ENCODE data around the gene KCNC4.

The KCNC4 gene

GRCh38 chr1:110229348-110230001, 19.4 kb downstream of the KCNC4 start:
- DNase-seq (ENCODE audit: low read depth in 2 of 2): no peak

- DNase-seq (ENCODE audit: low read depth in 2 of 2): no peak
These were observed 20.5 kb downstream of the KCNC4 start for GRCh38 chr1:110230381-110231199.

- DNase-seq (ENCODE audit: low read depth in 2 of 2): no peak
These were observed 23.7 kb downstream of the KCNC4 start for GRCh38 chr1:110233861-110234260.

DNA sequence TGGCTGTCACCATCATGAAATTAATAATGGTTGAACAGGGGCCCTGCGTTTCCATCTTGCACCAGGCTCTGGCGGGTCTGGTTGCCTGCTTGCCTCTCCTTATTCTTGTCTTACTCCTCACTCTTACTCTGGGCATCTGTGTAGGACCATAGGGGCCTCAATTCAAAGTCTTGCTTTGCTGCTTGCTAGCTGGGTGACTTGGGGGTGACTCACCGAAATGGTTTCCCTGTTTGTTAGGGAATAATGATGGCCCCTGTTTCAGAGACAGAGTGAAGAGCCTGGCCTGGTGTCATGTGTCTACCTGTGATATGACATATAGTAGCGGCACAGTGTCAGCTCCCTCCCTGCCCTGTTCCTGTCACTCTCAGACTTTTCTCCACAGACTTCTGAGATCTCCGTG, 24.6 kb downstream of the KCNC4 start:
- DNase-seq (ENCODE audit: low read depth in 2 of 2): no peak

DNA sequence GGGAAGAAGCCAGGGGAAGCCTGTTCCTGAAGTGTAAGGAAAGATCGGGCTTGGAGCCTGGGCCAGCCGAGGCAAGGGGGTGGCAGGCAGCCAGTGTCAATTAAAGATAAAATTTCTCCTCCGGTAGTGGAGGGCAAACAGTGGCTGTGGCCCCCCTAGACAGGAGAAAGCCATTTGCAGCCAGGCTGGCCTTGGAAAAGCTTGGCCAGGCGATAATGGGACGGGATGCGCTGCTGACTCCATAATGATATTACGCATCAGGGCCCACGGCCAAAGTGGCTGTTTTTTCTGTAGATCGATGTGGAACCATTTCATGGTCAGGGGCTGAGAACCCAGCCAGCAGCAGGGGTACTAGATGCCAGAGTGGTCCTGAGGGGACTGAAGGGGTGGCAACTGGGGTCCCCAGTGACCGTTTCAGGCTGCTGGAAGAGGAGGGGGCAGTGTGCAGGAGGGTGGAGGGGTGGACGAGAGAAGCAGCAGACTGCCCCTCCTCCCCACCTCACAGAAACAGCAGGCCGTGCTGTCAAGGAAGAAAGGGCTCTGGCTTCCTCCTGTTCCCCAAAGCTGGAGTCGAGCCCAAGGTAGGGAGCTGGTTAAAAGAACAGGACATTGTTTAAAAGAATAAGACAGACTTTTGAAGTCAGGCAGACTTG, 25.2 kb downstream of the KCNC4 start:
- no peak for DNase-seq (ENCODE audit: low read depth in 2 of 2)

GRCh38 chr1:110235834-110236682, 25.9 kb downstream of the KCNC4 start:
- DNase-seq (ENCODE audit: low read depth in 2 of 2): no peak

DNA sequence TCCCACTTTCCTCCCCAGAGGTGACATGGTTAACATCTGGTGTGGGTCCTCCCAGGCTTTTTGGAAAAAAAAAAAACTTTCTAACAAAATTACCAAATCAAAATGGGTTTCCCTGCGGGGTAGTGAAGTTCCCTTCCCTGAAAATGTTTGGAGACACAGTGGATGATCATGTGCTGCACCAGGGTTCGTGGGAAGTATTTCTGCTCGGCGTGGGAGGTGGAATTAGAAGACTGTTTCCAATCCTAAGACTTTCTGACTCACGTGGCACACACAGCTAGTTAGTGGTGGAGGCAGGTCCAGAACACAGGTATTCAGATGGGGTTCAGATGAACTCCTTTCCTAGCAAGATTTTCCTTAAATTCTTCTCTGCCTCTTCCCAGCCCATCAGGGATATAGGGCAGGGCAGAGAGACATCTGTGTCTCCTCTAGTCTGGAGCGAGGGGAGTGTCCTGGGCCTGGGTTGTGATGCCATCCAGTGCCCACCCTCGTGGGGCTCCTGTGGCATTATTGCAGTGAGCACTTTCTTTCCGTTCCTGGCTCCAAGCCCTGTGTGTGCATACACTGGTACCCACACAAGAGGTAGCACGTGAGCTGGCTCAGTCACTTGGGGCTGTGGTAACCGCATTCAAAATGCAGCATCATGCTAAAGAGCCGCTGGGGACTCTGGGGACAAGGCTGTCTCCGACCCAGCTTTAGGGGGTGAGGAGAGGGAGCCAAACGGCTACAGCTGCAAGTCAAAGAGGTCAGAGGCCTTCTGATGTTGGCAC, 27.5 kb downstream of the KCNC4 start:
- DNase-seq (ENCODE audit: low read depth in 2 of 2): no peak

DNA sequence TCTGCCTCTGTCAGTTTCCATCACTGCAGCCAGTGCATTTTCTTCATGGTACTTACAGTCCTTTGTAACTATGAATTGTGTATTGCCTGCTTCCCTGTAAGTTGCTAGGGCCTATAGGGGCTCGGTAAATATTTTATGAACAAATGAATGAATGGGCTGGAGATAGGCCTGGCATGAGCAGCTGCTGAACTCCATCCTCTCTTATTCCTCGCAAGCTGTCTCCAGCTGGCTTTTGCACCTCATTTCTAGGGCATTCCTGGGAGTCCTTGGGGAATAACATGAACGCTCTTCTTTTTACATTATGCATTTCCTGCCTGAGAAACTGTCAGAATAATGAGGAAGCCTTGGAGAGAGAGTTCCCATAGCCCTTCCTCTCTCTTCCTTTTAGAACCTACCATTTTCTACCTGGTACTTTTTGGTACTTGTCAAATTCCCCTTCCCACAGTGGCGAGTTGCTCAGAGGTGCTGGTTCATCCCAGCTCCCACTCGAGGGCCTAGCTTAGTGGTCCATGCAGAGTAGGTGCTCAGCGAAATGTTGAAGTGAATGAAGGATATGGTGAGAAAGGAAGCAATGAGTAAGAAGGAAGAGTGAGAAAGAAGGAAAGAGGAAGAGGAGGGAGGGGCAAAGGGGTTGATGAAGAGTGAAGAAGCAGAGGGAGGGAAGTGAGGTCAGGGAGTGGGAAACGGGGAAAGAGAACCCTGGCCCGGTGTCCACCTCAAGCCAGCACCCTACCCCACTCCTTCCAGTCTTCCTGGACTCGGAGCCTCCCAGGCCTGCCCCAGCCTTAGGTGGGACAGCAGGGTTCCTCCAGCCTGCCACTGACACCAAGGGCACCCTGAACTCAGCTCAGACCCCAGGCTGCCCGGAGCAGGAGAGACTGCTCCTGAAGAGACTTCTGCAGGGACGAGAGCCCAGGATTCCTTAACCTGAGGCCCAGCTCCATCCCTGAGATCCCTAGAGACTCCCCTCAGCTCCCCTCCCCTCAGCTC, 29.6 kb downstream of the KCNC4 start:
- no peak for DNase-seq (ENCODE audit: low read depth in 2 of 2)

DNA sequence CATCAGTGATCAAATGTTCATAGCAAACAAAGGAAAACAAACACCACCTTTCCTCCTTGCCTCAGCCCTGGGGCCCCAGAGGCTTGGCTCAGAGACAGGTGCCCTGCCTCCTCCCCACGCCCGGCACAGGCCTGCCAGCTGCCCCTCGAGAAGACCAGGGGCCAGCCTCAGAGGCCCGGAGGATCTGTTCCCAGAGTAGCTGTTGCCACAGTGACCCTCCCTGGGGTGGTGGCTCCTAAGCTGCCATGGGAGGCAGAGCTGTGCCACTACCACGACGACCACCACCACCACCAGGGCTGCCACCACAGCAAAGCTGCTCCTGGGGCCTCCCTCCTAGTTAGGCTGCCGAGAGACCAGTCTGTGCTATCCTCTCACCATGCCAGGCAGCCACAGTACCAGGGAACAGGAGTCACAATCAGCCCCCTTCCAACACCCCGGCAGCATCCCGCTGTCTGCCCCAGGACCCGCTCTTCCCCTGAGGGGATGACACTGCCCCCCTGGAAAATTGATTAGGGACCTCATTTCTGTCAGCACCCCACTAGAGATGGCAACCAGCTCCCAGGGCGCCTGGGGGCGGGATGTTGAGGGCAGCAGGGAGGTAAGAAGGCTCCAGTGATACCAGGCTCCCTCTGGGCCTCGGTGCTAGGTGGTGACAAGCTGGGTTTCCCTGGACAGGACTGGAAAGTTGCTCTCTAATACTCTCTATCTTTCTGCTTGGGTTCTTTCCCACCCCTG, 30.5 kb downstream of the KCNC4 start:
- DNase-seq (ENCODE audit: low read depth in 2 of 2): no peak

GRCh38 chr1:110241516-110241915, 31.4 kb downstream of the KCNC4 start:
- DNase-seq (ENCODE audit: low read depth in 2 of 2): no peak

GRCh38 chr1:110242062-110242461, 31.9 kb downstream of the KCNC4 start:
- no peak for DNase-seq (ENCODE audit: low read depth in 2 of 2)

DNA sequence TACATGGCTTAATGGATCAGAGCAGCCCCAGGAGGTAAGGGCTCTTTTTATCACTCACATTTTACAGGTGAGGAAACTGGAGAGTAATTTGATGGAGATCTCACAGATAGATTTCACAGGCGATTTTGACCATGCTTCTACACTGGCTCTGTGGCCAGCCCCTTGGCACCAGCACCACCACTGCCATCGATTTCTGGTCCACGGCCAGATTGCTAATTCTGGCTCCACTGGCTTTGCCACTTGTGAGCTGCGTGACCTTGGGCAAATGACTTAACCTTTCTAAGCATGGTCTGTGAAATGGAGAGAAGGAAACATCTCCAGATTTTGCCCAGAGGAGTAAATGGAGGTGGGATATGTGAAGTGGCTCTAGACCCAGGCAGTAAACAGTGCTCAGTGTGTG, 32.6 kb downstream of the KCNC4 start:
- no peak for DNase-seq (ENCODE audit: low read depth in 2 of 2)

- no peak for DNase-seq (ENCODE audit: low read depth in 2 of 2)
These were observed 33.0 kb downstream of the KCNC4 start for GRCh38 chr1:110243146-110243545.

- DNase-seq (ENCODE audit: low read depth in 2 of 2): no peak
These were observed 33.5 kb downstream of the KCNC4 start for GRCh38 chr1:110243574-110243973.

DNA sequence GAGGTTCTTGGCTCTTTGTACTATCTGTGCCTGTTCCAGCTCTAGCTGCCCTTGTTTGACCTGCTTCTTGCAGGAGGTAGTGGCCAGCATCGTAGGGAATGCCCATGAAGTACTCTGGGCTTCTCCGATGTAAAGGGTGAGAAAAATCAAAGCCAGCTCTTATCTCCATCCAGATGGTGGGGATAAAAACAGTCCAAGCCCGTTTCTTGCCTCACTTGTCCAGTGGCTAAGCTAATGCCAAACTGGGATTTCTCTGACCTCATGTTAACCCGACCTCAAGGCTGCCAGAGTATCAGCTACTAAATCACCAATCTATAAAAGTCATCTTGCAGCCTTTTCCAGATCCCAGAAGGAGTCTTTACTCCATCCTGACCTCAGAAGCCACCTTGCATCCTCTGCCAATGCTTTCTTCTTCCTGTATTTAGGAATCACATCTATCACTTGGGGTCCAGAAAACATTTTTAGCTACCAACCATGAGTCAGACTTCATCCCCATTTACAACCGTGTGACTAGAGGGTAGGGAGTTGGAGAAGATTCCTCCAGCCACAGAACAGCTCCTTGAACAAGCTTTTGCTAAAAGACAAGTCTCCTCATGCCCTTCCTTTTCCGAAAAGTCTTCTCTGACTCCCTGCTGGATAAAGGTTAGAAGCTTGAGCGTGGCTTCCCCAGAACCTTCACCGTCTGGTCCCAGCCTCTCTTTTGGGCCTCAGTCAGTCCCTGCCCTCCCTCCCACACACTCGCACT, 35.9 kb downstream of the KCNC4 start:
- no peak for DNase-seq (ENCODE audit: low read depth in 2 of 2)

- no peak for DNase-seq (ENCODE audit: low read depth in 2 of 2)
These were observed 38.6 kb downstream of the KCNC4 start for GRCh38 chr1:110248746-110249145.

DNA sequence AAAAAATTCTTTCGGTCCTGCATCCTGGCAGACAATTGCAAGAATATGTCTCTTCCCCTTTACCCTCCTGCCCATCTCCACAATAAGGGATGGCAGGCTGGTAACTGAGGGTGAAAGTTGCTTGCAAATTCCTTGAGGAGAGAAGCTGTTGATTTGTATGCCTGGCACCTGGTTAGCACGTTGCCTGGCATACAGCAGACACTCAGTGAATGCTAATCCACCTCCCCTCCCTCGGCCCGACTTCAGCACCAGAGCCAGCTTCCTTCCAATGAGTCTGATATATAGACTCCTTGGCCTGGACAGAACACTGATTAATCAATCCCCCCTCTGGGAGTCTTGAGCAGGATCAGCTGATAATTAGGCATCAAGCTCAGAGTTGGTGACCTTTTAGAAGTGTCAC, 39.1 kb downstream of the KCNC4 start:
- no peak for DNase-seq (ENCODE audit: low read depth in 2 of 2)

GRCh38 chr1:110250008-110250407, 39.9 kb downstream of the KCNC4 start:
- DNase-seq (ENCODE audit: low read depth in 2 of 2): no peak

- no peak for DNase-seq (ENCODE audit: low read depth in 2 of 2)
These were observed 40.6 kb downstream of the KCNC4 start for GRCh38 chr1:110250749-110251148.
